IMR-90 (cell line): Measurements from ENCODE around the gene ZBP1. TPM values are rescaled to one million over a fixed set of nuclear protein-coding genes. Genes with fewer than 3 reads are reported as not detected.

Experiments used
- ATAC-seq: fragments of 200-7000 bp; cut with Tn5 transposase; 2 replicates; pipeline ENCODE4 v1.9.1; 2020; ENCODE audit warnings: low read depth, mild to moderate bottlenecking, moderate library complexity
- BruUV-seq: library from RNA; stranded (reverse); fragments of 400-500 nt; replicated peaks from 2 replicates; lab custom pipeline; 2021; lab: Mats Ljungman, UMichigan
- CTCF ChIA-PET: fragments of 300-600 bp; formaldehyde crosslinking; extraction: SDS; loops from one replicate; lab custom pipeline; 2021; ENCODE audit warnings: antibody characterized with exemption; lab: Yijun Ruan, JAX
- POLR2A ChIA-PET: fragments of 300-600 bp; sonication (Branson Sonifier 250); formaldehyde crosslinking; loops from one replicate; lab custom pipeline; 2022; ENCODE audit warnings: antibody characterized with exemption; ENCODE audit not compliant: unreplicated experiment; lab: Charles Lee
- DNase-seq: peaks from one replicate; pipeline ENCODE4 v3.0.0; 2013
- H2AFZ ChIP-seq: replicated peaks from 2 replicates; pipeline ENCODE3; 2013; ENCODE audit warnings: low read length, mild to moderate bottlenecking; ENCODE audit not compliant: poor library complexity
- H2AK5ac ChIP-seq: 2 replicates; pipeline ENCODE4 v1.6.1; 2013; ENCODE audit warnings: low read depth, low read length, inconsistent platforms
- H2AK9ac ChIP-seq: replicated peaks from 2 replicates; pipeline ENCODE3; 2013; ENCODE audit warnings: mild to moderate bottlenecking, low read depth, low read length, moderate library complexity; ENCODE audit not compliant: poor library complexity
- H2BK120ac ChIP-seq: 2 replicates; pipeline ENCODE4 v1.6.1; 2013; ENCODE audit warnings: low read depth, low read length, inconsistent platforms
- H2BK15ac ChIP-seq: 3 replicates; pipeline ENCODE4 v1.6.1; 2013; ENCODE audit warnings: low read depth, low read length, inconsistent platforms
- H2BK20ac ChIP-seq: 2 replicates; pipeline ENCODE4 v1.6.1; 2013; ENCODE audit warnings: low read depth, mild to moderate bottlenecking, inconsistent platforms, low read length, moderate library complexity
- H2BK5ac ChIP-seq: 2 replicates; pipeline ENCODE4 v1.6.1; 2013; ENCODE audit warnings: mild to moderate bottlenecking, low read depth, low read length, inconsistent platforms; ENCODE audit not compliant: poor library complexity, severe bottlenecking
- H3K14ac ChIP-seq: replicated peaks from 2 replicates; pipeline ENCODE4 v1.6.1; 2013; ENCODE audit warnings: low read depth, low read length, inconsistent platforms
- H3K18ac ChIP-seq: 2 replicates; pipeline ENCODE4 v1.6.1; 2013; ENCODE audit warnings: low read depth, low read length, control low read depth
- H3K23ac ChIP-seq: 2 replicates; pipeline ENCODE4 v1.6.1; 2013; ENCODE audit warnings: low read depth, low read length, inconsistent platforms
- H3K27ac ChIP-seq: 2 replicates; pipeline ENCODE4 v1.5.1; 2013; ENCODE audit warnings: mild to moderate bottlenecking, control low read depth, low read length; ENCODE audit not compliant: insufficient read depth
- H3K27me3 ChIP-seq: 2 replicates; pipeline ENCODE4 v1.6.1; 2013; ENCODE audit warnings: low read length; ENCODE audit not compliant: control insufficient read depth, insufficient read depth
- H3K36me3 ChIP-seq: 2 replicates; pipeline ENCODE4 v1.6.1; 2013; ENCODE audit warnings: low read length, mixed read lengths; ENCODE audit not compliant: control insufficient read depth, insufficient read depth
- H3K4ac ChIP-seq: 2 replicates; pipeline ENCODE4 v1.6.1; 2013; ENCODE audit warnings: low read depth, low read length, inconsistent platforms
- H3K4me1 ChIP-seq: 2 replicates; pipeline ENCODE4 v1.6.1; 2013; ENCODE audit warnings: low read length, mixed read lengths; ENCODE audit not compliant: control insufficient read depth, insufficient read depth
- H3K4me2 ChIP-seq: 2 replicates; pipeline ENCODE4 v1.6.1; 2013; ENCODE audit warnings: low read depth, mild to moderate bottlenecking, control low read depth, low read length, moderate library complexity
- H3K4me3 ChIP-seq: 2 replicates; pipeline ENCODE4 v1.5.1; 2013; ENCODE audit warnings: low read depth, mild to moderate bottlenecking, control low read depth, low read length, moderate library complexity; ENCODE audit not compliant: insufficient read depth
- H3K56ac ChIP-seq: 2 replicates; pipeline ENCODE4 v1.6.1; 2013; ENCODE audit warnings: low read length, inconsistent platforms; ENCODE audit not compliant: insufficient read depth; ENCODE audit errors: extremely low read depth
- H3K79me1 ChIP-seq, 2 experiments: 2 replicates each; pipeline ENCODE4 v1.6.1; 2013; ENCODE audit warnings: low read length in 2 of 2, inconsistent platforms in 1 of 2, low read depth in 1 of 2
- H3K9ac ChIP-seq: 2 replicates; pipeline ENCODE4 v1.6.1; 2013; ENCODE audit warnings: low read depth, low read length, control low read depth
- H3K9me1 ChIP-seq: 2 replicates; pipeline ENCODE4 v1.6.1; 2013; ENCODE audit warnings: low read length, inconsistent platforms; ENCODE audit not compliant: insufficient read depth
- H3K9me3 ChIP-seq: 2 replicates; pipeline ENCODE4 v1.6.1; 2013; ENCODE audit warnings: low read length; ENCODE audit not compliant: control insufficient read depth, insufficient read depth
- H4K20me1 ChIP-seq: 2 replicates; pipeline ENCODE4 v1.6.1; 2013; ENCODE audit warnings: low read length, inconsistent platforms; ENCODE audit not compliant: insufficient read depth
- H4K5ac ChIP-seq: 2 replicates; pipeline ENCODE4 v1.6.1; 2013; ENCODE audit warnings: mild to moderate bottlenecking, low read depth, low read length, control low read depth
- H4K8ac ChIP-seq, 2 experiments: 2 replicates each; pipeline ENCODE4 v1.6.1; 2013; ENCODE audit warnings: low read depth in 2 of 2, low read length in 2 of 2, control low read depth in 1 of 2, inconsistent platforms in 1 of 2
- H4K91ac ChIP-seq: 2 replicates; pipeline ENCODE4 v1.6.1; 2013; ENCODE audit warnings: low read depth, low read length, inconsistent platforms; ENCODE audit not compliant: insufficient read depth
- BHLHE40 ChIP-seq: fragments of 150-350 bp; IDR thresholded peaks from 2 replicates; pipeline ENCODE4 v1.6.1; 2016; ENCODE audit warnings: mild to moderate bottlenecking, low read depth, low read length
- CEBPB ChIP-seq: IDR thresholded peaks from 2 replicates; pipeline ENCODE4 v1.6.1; 2012; ENCODE audit warnings: low read depth, low read length, improper control_type of control experiment
- CHD1 ChIP-seq: IDR thresholded peaks from 2 replicates; pipeline ENCODE4 v1.6.1; 2012; ENCODE audit warnings: low read depth, low read length, improper control_type of control experiment
- CTCF ChIP-seq: conservative IDR thresholded peaks from 2 replicates; pipeline ENCODE4 v1.5.1; 2012; ENCODE audit warnings: mild to moderate bottlenecking, low read depth, low read length, improper control_type of control experiment
- ELK1 ChIP-seq: fragments of 150-350 bp; IDR thresholded peaks from 2 replicates; pipeline ENCODE4 v1.6.1; 2016; ENCODE audit warnings: low read depth, mild to moderate bottlenecking, low read length, moderate library complexity, borderline replicate concordance
- FOS ChIP-seq: fragments of 150-350 bp; IDR thresholded peaks from 2 replicates; pipeline ENCODE4 v1.6.1; 2016; ENCODE audit warnings: low read depth, low read length
- MAFK ChIP-seq: IDR thresholded peaks from 2 replicates; pipeline ENCODE4 v1.6.1; 2012; ENCODE audit warnings: low read depth, low read length, improper control_type of control experiment
- MAZ ChIP-seq: IDR thresholded peaks from 2 replicates; pipeline ENCODE4 v1.6.1; 2012; ENCODE audit warnings: low read depth, mild to moderate bottlenecking, low read length, improper control_type of control experiment, moderate library complexity, borderline replicate concordance
- MXI1 ChIP-seq: IDR thresholded peaks from 2 replicates; pipeline ENCODE4 v1.6.1; 2012; ENCODE audit warnings: low read depth, mild to moderate bottlenecking, low read length, moderate library complexity, borderline replicate concordance
- NFE2L2 ChIP-seq: fragments of 150-350 bp; IDR thresholded peaks from 2 replicates; pipeline ENCODE4 v1.6.1; 2016; ENCODE audit warnings: low read depth, mild to moderate bottlenecking, low read length
- POLR2A ChIP-seq: IDR thresholded peaks from 2 replicates; pipeline ENCODE4 v1.6.1; 2012; ENCODE audit warnings: mild to moderate bottlenecking, low read depth, low read length
- RAD21 ChIP-seq: IDR thresholded peaks from 2 replicates; pipeline ENCODE4 v1.6.1; 2012; ENCODE audit warnings: low read length, improper control_type of control experiment
- RCOR1 ChIP-seq: IDR thresholded peaks from 2 replicates; pipeline ENCODE4 v1.6.1; 2012; ENCODE audit warnings: mild to moderate bottlenecking, low read length, improper control_type of control experiment; ENCODE audit not compliant: insufficient replicate concordance
- RFX5 ChIP-seq: IDR thresholded peaks from 2 replicates; pipeline ENCODE4 v1.8.0; 2012; ENCODE audit warnings: low read depth, mild to moderate bottlenecking, low read length, moderate library complexity
- SMC3 ChIP-seq: fragments of 150-350 bp; IDR thresholded peaks from 2 replicates; pipeline ENCODE4 v1.6.1; 2016; ENCODE audit warnings: low read depth, mild to moderate bottlenecking, antibody characterized with exemption, low read length, moderate library complexity
- USF2 ChIP-seq: fragments of 150-350 bp; IDR thresholded peaks from 2 replicates; pipeline ENCODE4 v1.6.1; 2017; ENCODE audit warnings: mild to moderate bottlenecking, antibody characterized with exemption, low read length, low read depth
- WGBS, 2 experiments: methylation state at CpG; one replicate each; pipeline versions ENCODE4 v1.1.5 to v1.1.7; 2013; ENCODE audit warnings: missing lambda C conversion rate in 2 of 2; ENCODE audit not compliant: insufficient read length in 1 of 2; ENCODE audit errors: extremely low coverage in 2 of 2; 5-methylcytosine and 5-hydroxymethylcytosine counted together
- dilution Hi-C: fragments of 300-500 bp; cut with HindIII; formaldehyde crosslinking; loops from one replicate; pipeline ENCODE4 v1.14.3; 2018; ENCODE audit warnings: low sequenced_read_pairs; ENCODE audit not compliant: unreplicated experiment
- in situ Hi-C: fragments of 300-500 bp; cut with MboI; formaldehyde crosslinking; loops from 3 replicates; pipeline ENCODE4 v1.14.3; 2019; ENCODE audit warnings: low sequenced_read_pairs, inconsistent platforms, mixed read lengths
- intact Hi-C: fragments of 100-400 bp; cut with micrococcal nuclease; formaldehyde crosslinking; loops from 2 replicates; pipeline ENCODE4 v1.10.0; 2022
- polyA plus RNA-seq, 3 experiments: library from polyadenylated mRNA; depleted of rRNA; stranded (reverse); fragments of >200 nt; gene quantifications; 2 replicates each; pipeline ENCODE4 v1.2.3, GENCODE V29; 2012; ENCODE audit warnings: low replicate concordance in 1 of 3
- total RNA-seq: library from RNA; depleted of rRNA; stranded (reverse); fragments of >200 nt; gene quantifications from 2 replicates; pipeline ENCODE4 v1.2.3, GENCODE V29; 2012

ZBP1 gene
- total and polyA plus RNA-seq, 2 of the 4 experiments (the other 2 are of a cell fraction), result not detected

GRCh38 chr20:57653910-57654309 lies 33.7 kb upstream of the ZBP1 start:
- TF ChIP-seq MAZ, result no peak
- no peak for TF ChIP-seq CTCF
- no peak for TF ChIP-seq FOS
- no peak for TF ChIP-seq ELK1
- TF ChIP-seq NFE2L2, result no peak
- no peak for TF ChIP-seq CHD1
- TF ChIP-seq RAD21, result no peak
- no peak for TF ChIP-seq SMC3
- TF ChIP-seq BHLHE40, result no peak
- no peak for TF ChIP-seq POLR2A
- TF ChIP-seq MAFK, result no peak
- no peak for TF ChIP-seq RFX5
- no peak for TF ChIP-seq RCOR1
- no peak for TF ChIP-seq USF2
- no peak for TF ChIP-seq CEBPB
- no peak for TF ChIP-seq MXI1
- peaks cover 29% of the 10 kb centered on the region for H3K36me3 ChIP-seq
- no peak overlapping the region for H3K14ac ChIP-seq
- WGBS, 2 experiments, result 100% methylated on average over 1 of the region's 5 CpGs; no CpG with 5 or more reads in 1 of the 2 experiments
- dilution Hi-C loops (no loop called here), in situ Hi-C loops (loop anchor here (10.0 kb wide), 1 partner anchor 431 kb away; no protein-coding TSS in a partner anchor), intact Hi-C loops (loop anchor here (1.0 to 10.0 kb wide), 4 partner anchors 55 to 525 kb away; no protein-coding TSS in a partner anchor)
- no peak overlapping the region for H3K4me2 ChIP-seq
- no peak overlapping the region for H2AK9ac ChIP-seq
- H3K4me3 ChIP-seq, result no peak overlapping the region
- H4K91ac ChIP-seq, result no peak overlapping the region
- H4K20me1 ChIP-seq, result peaks cover 3% of the 10 kb centered on the region; the same call in 1 of the 2 replicates
- no peak overlapping the region for H3K56ac ChIP-seq
- H3K9me3 ChIP-seq, result no peaks in the 10 kb centered on the region
- no peak overlapping the region for H2BK15ac ChIP-seq
- H4K5ac ChIP-seq, result no peak overlapping the region
- H2BK5ac ChIP-seq, result no peak overlapping the region
- no peak overlapping the region for H3K4ac ChIP-seq
- H2BK120ac ChIP-seq, result no peak overlapping the region
- ATAC-seq (no peak), DNase-seq (no peak)
- H2AK5ac ChIP-seq, result no peak overlapping the region
- H3K23ac ChIP-seq, result no peak overlapping the region
- H3K4me1 ChIP-seq, result no peaks in the 10 kb centered on the region
- H2AFZ ChIP-seq, result no peak overlapping the region
- H4K8ac ChIP-seq, result no peak overlapping the region
- H3K9me1 ChIP-seq, result no peaks in the 10 kb centered on the region
- H3K27me3 ChIP-seq, result no peaks in the 10 kb centered on the region
- H3K27ac ChIP-seq, result no peak overlapping the region
- no peaks in the 10 kb centered on the region for H3K79me1 ChIP-seq
- ChIA-PET CTCF (interaction anchor here (0.8 to 2.0 kb wide), 5 partner anchors 433 to 516 kb away, joined by 3 to 9 read pairs (median 4); no protein-coding TSS in a partner anchor), POLR2A (no interaction called here)
- H3K18ac ChIP-seq, result no peak overlapping the region
- H3K9ac ChIP-seq, result no peak overlapping the region
- H2BK20ac ChIP-seq, result no peak overlapping the region
- BruUV-seq, result no TSS peak
